K562 (cell line): ENCODE measurements around the gene CHRNB1. TPM values are rescaled to one million over a fixed set of nuclear protein-coding genes. Genes with fewer than 3 reads are reported as not detected.

Source experiments
- ATAC-seq: fragments of 200-7000 bp; cut with Tn5 transposase; 3 replicates; pipeline ENCODE4 v1.9.1; 2020; ENCODE audit warnings: moderate library complexity
- BruUV-seq: library from RNA; stranded (reverse); fragments of 400-500 nt; replicated peaks from 2 replicates; lab custom pipeline; 2021; lab: Mats Ljungman, UMichigan
- CTCF ChIA-PET: fragments of 300-600 bp; formaldehyde crosslinking; extraction: SDS; loops from one replicate; lab custom pipeline; 2021; ENCODE audit warnings: low intra/inter-chr PET ratio; lab: Yijun Ruan, JAX
- POLR2A ChIA-PET: fragments of 300-600, 350-650 bp; sonication (Branson Sonifier 250); formaldehyde crosslinking; extraction: SDS; loops from one replicate; lab custom pipeline; 2021; ENCODE audit warnings: antibody characterized with exemption, inconsistent platforms; lab: Yijun Ruan, JAX
- DNase-seq, 4 experiments: peaks; one replicate each; pipeline versions ENCODE4 v3.0.0 to v3.0.0-alpha.2; 2011 to 2018; ENCODE audit warnings: low spot score in 3 of 4, mixed read lengths in 3 of 4; ENCODE audit errors: extremely low read depth in 1 of 4
- FAIRE-seq: peaks from 2 replicates; lab custom pipeline; 2011; peaks lifted over from hg19 to GRCh38; lab: Jason Lieb, UNC
- H2AFZ ChIP-seq: 2 replicates; pipeline ENCODE4 v1.6.0; 2011; ENCODE audit warnings: low read depth, low read length, control low read depth, inconsistent platforms
- H3K27ac ChIP-seq: fragments of 200-600 bp; 3 replicates; pipeline ENCODE4 v1.8.0; 2011; ENCODE audit warnings: low read depth, mild to moderate bottlenecking, control low read depth, inconsistent platforms, low read length, moderate library complexity, mixed read lengths; ENCODE audit errors: extremely low read depth
- H3K27me3 ChIP-seq, 2 experiments: fragments of 300-600 bp in 1 of 2; 2 replicates in 1 of 2; 3 replicates in 1 of 2; pipeline versions ENCODE4 v1.6.0 to v1.8.0; 2011; ENCODE audit warnings: inconsistent platforms in 2 of 2, low read length in 2 of 2, mild to moderate bottlenecking in 1 of 2, mixed read lengths in 1 of 2, moderate library complexity in 1 of 2; ENCODE audit not compliant: control insufficient read depth in 2 of 2, insufficient read depth in 2 of 2
- H3K36me3 ChIP-seq: fragments of 300-600 bp; 3 replicates; pipeline ENCODE4 v1.8.0; 2011; ENCODE audit warnings: mild to moderate bottlenecking, low read length, inconsistent platforms; ENCODE audit not compliant: control insufficient read depth, insufficient read depth
- H3K4me1 ChIP-seq, 2 experiments: fragments of 200-600 bp in 1 of 2; replicated peaks in 1 of 2; 2 replicates in 1 of 2; 3 replicates in 1 of 2; pipeline versions ENCODE4 v1.5.1 to v1.8.0; 2011; ENCODE audit warnings: inconsistent platforms in 2 of 2, low read length in 2 of 2, mild to moderate bottlenecking in 1 of 2, mixed read lengths in 1 of 2, moderate library complexity in 1 of 2; ENCODE audit not compliant: control insufficient read depth in 2 of 2, insufficient read depth in 2 of 2
- H3K4me2 ChIP-seq: 2 replicates; pipeline ENCODE4 v1.6.1; 2011; ENCODE audit warnings: low read length, control low read depth, inconsistent platforms, mixed read lengths; ENCODE audit not compliant: insufficient read depth
- H3K4me3 ChIP-seq: fragments of 200-600 bp; sonication (generic), shearing (Covaris generic); 2 replicates; pipeline ENCODE4 v1.5.1; 2016; ENCODE audit warnings: control low read depth, inconsistent platforms
- H3K79me2 ChIP-seq: fragments of 200-600 bp; 3 replicates; pipeline ENCODE4 v1.8.0; 2011; ENCODE audit warnings: low read length, inconsistent platforms; ENCODE audit not compliant: control insufficient read depth, insufficient read depth
- H3K9ac ChIP-seq, 2 experiments: 2 replicates each; pipeline versions ENCODE4 v1.6.0 to v1.6.1; 2011; ENCODE audit warnings: low read depth in 2 of 2, low read length in 2 of 2, control low read depth in 1 of 2, inconsistent platforms in 1 of 2, mild to moderate bottlenecking in 1 of 2, mixed read lengths in 1 of 2; ENCODE audit not compliant: insufficient read depth in 1 of 2
- H3K9me1 ChIP-seq: one replicate; pipeline ENCODE4 v1.6.0; 2011; ENCODE audit warnings: inconsistent platforms, mild to moderate bottlenecking, low read length, moderate library complexity; ENCODE audit not compliant: control insufficient read depth, insufficient read depth
- H3K9me3 ChIP-seq: replicated peaks from 2 replicates; pipeline ENCODE4 v1.5.1; 2011; ENCODE audit warnings: low read depth, low read length, inconsistent platforms; ENCODE audit not compliant: control insufficient read depth, insufficient read depth
- H4K20me1 ChIP-seq: replicated peaks from 2 replicates; pipeline ENCODE4 v1.6.1; 2011; ENCODE audit warnings: low read length, inconsistent platforms, mixed read lengths; ENCODE audit not compliant: control insufficient read depth, insufficient read depth
- AFF1 ChIP-seq, 2 experiments: fragments of 450-650 bp; IDR thresholded peaks; 2 replicates each; pipeline ENCODE4 v1.6.1; 2018; ENCODE audit warnings: mild to moderate bottlenecking in 2 of 2, low read depth in 1 of 2; ENCODE audit not compliant: partially characterized antibody in 2 of 2
- BRD9 ChIP-seq: fragments of 450-650 bp; IDR thresholded peaks from 2 replicates; pipeline ENCODE4 v1.6.1; 2018; ENCODE audit warnings: low read depth; ENCODE audit not compliant: partially characterized antibody
- HEY1 ChIP-seq: fragments of 250-450 bp; sonication (Bioruptor Pico); IDR thresholded peaks from 2 replicates; pipeline ENCODE4 v1.5.0; 2020; ENCODE audit warnings: mild to moderate bottlenecking, moderate library complexity, borderline replicate concordance
- MITF ChIP-seq: IDR thresholded peaks from 2 replicates; pipeline ENCODE4 v1.6.1; 2014; ENCODE audit warnings: antibody characterized with exemption
- NFE2 ChIP-seq: IDR thresholded peaks from 2 replicates; pipeline ENCODE4 v1.6.1; 2014; ENCODE audit warnings: antibody characterized with exemption, low read depth
- NR1H2 ChIP-seq: sonication (generic); formaldehyde crosslinking; IDR thresholded peaks from 2 replicates; pipeline ENCODE4 v1.4.0; 2020; ENCODE audit warnings: mild to moderate bottlenecking, missing genetic modification reagents
- NR2C1 ChIP-seq, 2 experiments: fragments of 450-650 bp; IDR thresholded peaks; 2 replicates each; pipeline ENCODE4 v1.6.1; 2017; ENCODE audit warnings: mild to moderate bottlenecking in 2 of 2, antibody characterized with exemption in 1 of 2, inconsistent platforms in 1 of 2, missing compliant biosample characterization in 1 of 2, missing genetic modification characterization in 1 of 2
- SMARCA5 ChIP-seq: fragments of 450-650 bp; IDR thresholded peaks from 2 replicates; pipeline ENCODE4 v1.6.1; 2016
- TEAD1 ChIP-seq, 2 experiments: fragments of 450-650 bp in 1 of 2; sonication (generic) in 1 of 2; formaldehyde crosslinking; IDR thresholded peaks; 2 replicates each; pipeline versions ENCODE4 v1.4.0 to v1.8.0; 2020 to 2022; ENCODE audit warnings: mild to moderate bottlenecking in 2 of 2, missing genetic modification reagents in 1 of 2
- ZNF224 ChIP-seq: sonication (generic); formaldehyde crosslinking; IDR thresholded peaks from 2 replicates; pipeline ENCODE4 v1.8.0; 2022; ENCODE audit warnings: mild to moderate bottlenecking, missing genetic modification reagents
- ZNF24 ChIP-seq: fragments of 450-650 bp; IDR thresholded peaks from 2 replicates; pipeline ENCODE4 v1.6.1; 2016
- ZNF354B ChIP-seq: fragments of 250-450 bp; sonication (Bioruptor Pico); IDR thresholded peaks from 2 replicates; pipeline ENCODE4 v1.4.0; 2020
- whole genome bisulfite sequencing: fragments of 100-300 bp; shearing (Covaris generic); methylation state at CpG from one replicate; pipeline ENCODE4 v1.1.6; 2016; ENCODE audit warnings: low coverage, mixed read lengths; ENCODE audit not compliant: insufficient coverage; ENCODE audit errors: missing lambda C conversion rate; 5-methylcytosine and 5-hydroxymethylcytosine counted together
- in situ Hi-C: fragments of 300-500 bp; cut with MboI; formaldehyde crosslinking; loops from 4 replicates; pipeline ENCODE4 v1.15.0; 2018; ENCODE audit warnings: inconsistent platforms, mixed read lengths
- intact Hi-C: fragments of 100-400 bp; cut with micrococcal nuclease; formaldehyde crosslinking; loops from 2 replicates; pipeline ENCODE4 v1.14.2; 2022
- polyA plus RNA-seq, 8 experiments: library from polyadenylated mRNA; depleted of rRNA in 4 of 8; stranded (reverse) in 5 of 8; unstranded in 3 of 8; fragments of >200 nt; fragmentation: Nextera tagmentation in 2 of 8; fragmentation: Illumina TruSeq in 1 of 8; extraction: Ambion mirVana in 2 of 8; extraction: Trizol in 1 of 8; gene quantifications; 2 replicates each; pipeline versions ENCODE4 v1.2.1 to v1.2.3, GENCODE V29; 2011 to 2014; ENCODE audit warnings: inconsistent platforms in 1 of 8, missing spikeins in 1 of 8
- total RNA-seq, 7 experiments: library from RNA; depleted of rRNA in 6 of 7; stranded (reverse); fragments of >200 nt in 6 of 7; fragmentation: Illumina TruSeq in 2 of 7; extraction: Trizol in 2 of 7; gene quantifications; 2 replicates each; pipeline versions ENCODE4 v1.2.1 to v1.2.3, GENCODE V29; 2011 to 2021; ENCODE audit warnings: low replicate concordance in 1 of 7
- TF ChIP-seq, protein P1 (sequence below): fragments of 450-650 bp; conservative IDR thresholded peaks from 2 replicates; pipeline ENCODE4 v1.6.1; 2016; ENCODE audit warnings: missing genetic modification characterization, low read depth, mild to moderate bottlenecking, missing compliant biosample characterization, moderate library complexity

The CHRNB1 gene
- total and polyA plus RNA-seq, 9 of the 15 experiments (the other 6 are each of a cell fraction or from before 2014, with no cell fraction given) = 4.7 to 12.3 (median 6.8) TPM

DNA sequence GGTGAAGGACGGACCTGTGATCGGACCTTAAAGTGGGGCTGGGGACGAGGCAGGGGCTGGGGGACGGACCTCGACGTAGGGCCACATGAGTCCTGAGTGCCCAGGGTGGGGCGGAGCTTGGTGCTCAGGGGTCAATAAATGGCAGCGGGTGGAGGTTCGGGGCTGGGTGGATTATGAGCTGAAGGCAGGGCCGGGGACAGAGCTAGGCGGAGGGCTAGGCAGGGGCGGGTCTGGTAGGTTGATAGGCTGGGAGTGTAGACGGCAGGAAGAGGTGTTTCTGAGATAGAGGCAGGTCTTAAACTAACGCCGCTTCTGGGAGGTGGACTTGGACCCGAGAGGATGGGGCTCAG lies 733 bp downstream of the CHRNB1 start (continued):
- TF ChIP-seq AFF1 (IDR thresholded peaks at IDR 0.05; ENCODE audit: low read depth in 1 of 2, partially characterized antibody in 2 of 2) (no peak), ZNF354B (no peak), ZNF24 (0 out of 2 replicates have a peak, but pooled peaks have one; percentile 11), BRD9 (no peak)

DNA sequence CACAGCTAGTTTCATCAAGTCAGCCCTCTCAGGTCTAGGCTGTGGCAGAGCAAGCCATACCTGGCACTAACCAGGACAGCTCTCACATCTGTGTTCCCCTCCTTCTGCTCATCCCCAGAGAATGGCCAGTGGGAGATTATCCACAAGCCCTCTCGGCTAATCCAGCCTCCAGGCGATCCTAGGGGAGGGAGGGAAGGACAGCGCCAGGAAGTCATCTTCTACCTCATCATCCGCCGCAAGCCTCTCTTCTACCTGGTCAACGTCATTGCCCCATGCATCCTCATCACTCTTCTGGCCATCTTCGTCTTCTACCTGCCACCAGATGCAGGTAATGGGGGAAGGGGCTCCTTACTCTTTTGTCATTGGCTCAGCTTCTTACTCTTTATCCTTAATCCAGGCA lies 3.6 kb downstream of the CHRNB1 start:
- H3K9me3 ChIP-seq = no peaks in the 10 kb centered on the region
- WGBS = 81% methylated on average over 7 of the region's 7 CpGs
- no peaks in the 10 kb centered on the region for H4K20me1 ChIP-seq
- H3K27ac ChIP-seq = no peak overlapping the region
- intact Hi-C loops (no loop called here), in situ Hi-C loops (no loop called here)
- no peak for DNase-seq
- no peak overlapping the region for H3K4me2 ChIP-seq
- H2AFZ ChIP-seq = no peak overlapping the region
- no peak for ATAC-seq
- H3K9me1 ChIP-seq = no peaks in the 10 kb centered on the region
- H3K36me3 ChIP-seq = no peaks in the 10 kb centered on the region
- no peaks in the 10 kb centered on the region for H3K27me3 ChIP-seq
- ChIA-PET CTCF (no interaction called here), POLR2A (no interaction called here)
- H3K79me2 ChIP-seq = no peaks in the 10 kb centered on the region
- no peak overlapping the region for H3K9ac ChIP-seq
- no TSS peak for BruUV-seq
- FAIRE-seq = no peak
- no peak for TF ChIP-seq ZNF224
- TF ChIP-seq NR1H2 (CRISPR knock-in tag) = no peak
- no peak for TF ChIP-seq SMARCA5
- TF ChIP-seq, protein P1, sequence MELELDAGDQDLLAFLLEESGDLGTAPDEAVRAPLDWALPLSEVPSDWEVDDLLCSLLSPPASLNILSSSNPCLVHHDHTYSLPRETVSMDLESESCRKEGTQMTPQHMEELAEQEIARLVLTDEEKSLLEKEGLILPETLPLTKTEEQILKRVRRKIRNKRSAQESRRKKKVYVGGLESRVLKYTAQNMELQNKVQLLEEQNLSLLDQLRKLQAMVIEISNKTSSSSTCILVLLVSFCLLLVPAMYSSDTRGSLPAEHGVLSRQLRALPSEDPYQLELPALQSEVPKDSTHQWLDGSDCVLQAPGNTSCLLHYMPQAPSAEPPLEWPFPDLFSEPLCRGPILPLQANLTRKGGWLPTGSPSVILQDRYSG (tag) = no peak
- no peak for TF ChIP-seq MITF
- no peak for TF ChIP-seq NFE2
- TF ChIP-seq NR2C1 (IDR thresholded peaks at IDR 0.05) = no peak
- no peak for TF ChIP-seq NR2C1 (tag; IDR thresholded peaks at IDR 0.05)
- no peak for TF ChIP-seq HEY1 (CRISPR knock-in tag)
- no peak for TF ChIP-seq TEAD1 (CRISPR knock-in tag; IDR thresholded peaks at IDR 0.05)
- peaks cover 4 to 26% of the 10 kb centered on the region in 2 experiments; a peak in 4 of 5 replicates for H3K4me1 ChIP-seq
- H3K4me3 ChIP-seq = no peak overlapping the region
